Measurements from ENCODE around the gene FAIM.

Gene FAIM

DNA sequence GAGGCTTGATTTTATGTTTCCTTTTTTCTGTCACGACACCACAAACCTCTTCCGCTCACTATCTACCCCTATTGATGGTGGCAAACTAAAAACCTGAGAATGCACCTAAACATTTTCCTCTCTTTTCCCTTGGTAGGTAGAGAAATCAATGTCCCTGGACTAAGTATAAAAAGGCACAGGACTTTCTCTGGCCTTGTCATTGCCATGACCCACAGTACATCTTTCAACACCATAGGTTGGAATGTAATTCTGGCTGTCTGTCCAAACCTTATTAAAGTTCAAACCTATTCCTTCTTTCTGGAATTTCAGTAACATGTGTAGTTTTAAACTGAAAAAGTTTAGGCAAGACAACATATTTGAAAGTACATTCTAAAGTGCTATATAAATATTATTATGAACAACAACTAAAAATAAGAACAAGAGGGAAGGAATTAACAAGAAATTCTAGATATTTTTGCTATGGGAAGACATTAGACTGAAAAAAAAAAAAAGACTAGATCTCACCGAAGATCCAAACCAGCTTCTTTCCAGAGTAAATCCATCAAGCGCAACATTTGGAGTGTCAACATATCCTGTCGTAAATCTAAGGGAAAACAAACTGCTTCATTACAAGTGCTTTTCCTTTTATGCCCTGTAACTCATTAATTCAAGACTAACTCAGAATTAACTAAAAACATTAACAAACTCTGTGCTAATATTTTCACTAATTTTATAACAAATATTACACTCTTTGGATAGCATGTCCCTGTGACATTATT, 73.1 kb downstream of the FAIM start:
- no peak for DNase-seq

DNA sequence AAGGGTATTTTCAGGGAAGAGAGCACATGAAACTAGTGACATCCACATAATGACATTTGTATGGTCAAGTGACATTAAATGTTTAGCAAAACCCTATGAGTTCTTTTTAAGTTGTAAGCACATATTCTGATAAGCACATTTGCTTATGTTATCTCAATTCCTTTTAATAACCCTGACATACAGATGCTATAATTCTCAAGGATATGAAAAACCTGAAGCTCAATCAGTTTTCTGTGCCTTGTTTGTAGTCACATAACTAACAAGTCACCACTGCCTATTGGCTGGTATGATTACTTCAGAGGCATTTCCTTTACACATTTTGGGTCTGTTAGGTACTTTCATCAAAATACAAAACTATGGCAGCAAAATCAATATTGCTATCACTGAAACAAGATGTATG, 74.1 kb downstream of the FAIM start:
- DNase-seq, result no peak
